ENCODE measurements around the gene USP12.
"Not testable (repeated sequence)": the region's sequence is repeated elsewhere in the genome, so short reads cannot be mapped to it uniquely, and the experiment has no call there.

Gene USP12

DNA sequence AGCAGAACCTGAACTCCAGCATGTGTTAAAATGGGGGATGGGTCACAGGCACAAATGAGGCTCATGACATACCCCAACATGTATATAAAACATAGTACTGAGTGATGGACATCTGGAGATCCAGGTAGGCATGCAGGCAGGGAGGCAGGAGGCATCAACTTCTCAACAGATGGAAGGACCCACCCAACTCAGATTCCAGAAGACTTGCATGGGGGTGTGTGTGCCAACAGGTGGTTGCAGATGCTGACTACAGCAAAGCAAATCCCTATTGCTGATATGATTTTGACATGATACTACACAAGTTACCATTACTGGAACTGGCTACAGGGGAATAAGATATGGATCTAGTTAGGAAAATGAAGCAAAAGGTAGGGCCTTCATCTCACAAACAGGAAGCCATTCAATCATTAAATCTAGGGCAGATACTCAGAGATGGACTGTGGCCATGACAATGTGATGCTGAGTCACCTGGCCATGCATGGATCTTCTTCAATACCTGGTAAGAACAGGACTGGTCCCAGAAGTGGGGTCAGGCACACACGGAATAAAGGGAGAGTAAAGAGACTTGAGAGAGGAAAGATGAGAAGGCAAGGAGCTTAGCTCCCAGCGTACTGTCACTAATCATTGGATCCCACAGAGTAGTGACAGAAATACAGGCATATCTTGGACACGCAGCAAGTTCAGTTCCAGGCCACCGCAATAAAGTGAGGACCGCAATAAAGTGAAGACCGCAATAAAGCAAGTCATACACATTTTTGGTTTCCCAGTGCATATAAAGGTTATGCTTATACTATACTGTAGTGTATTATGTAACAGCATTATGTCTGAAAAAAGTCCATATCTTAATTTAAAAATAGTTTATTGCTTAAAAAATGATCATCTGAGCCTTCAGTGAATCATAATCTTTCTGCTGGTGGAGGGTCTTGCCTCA lies 91.3 kb downstream of the USP12 start:
- no peak for DNase-seq (ENCODE audit: low read depth in 1 of 2, low spot score in 1 of 2)

- DNase-seq (ENCODE audit: low read depth in 1 of 2, low spot score in 1 of 2), result no peak
Observed at GRCh38 chr13:27079421-27079958, 92.1 kb downstream of the USP12 start.

DNA sequence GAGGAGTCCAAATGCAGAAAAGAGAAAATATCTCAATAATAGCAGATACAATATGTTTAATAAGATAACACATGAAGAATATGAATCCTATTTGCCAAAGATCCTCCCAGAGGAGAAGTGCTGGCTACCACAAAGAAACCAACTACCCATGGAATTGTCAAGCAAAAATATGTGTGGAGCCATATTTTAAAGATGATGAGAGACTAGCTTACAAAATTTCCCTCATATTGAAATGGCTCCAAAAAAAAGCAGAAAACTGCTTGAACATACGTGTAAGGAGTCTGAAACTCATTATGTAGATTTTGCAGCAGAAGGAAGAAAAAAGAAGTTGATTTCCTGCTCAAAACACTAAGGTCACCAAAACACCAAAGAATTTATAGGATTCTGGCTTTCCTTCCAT lies 94.2 kb downstream of the USP12 start:
- DNase-seq (ENCODE audit: low read depth in 1 of 2, low spot score in 1 of 2), result no peak

DNA sequence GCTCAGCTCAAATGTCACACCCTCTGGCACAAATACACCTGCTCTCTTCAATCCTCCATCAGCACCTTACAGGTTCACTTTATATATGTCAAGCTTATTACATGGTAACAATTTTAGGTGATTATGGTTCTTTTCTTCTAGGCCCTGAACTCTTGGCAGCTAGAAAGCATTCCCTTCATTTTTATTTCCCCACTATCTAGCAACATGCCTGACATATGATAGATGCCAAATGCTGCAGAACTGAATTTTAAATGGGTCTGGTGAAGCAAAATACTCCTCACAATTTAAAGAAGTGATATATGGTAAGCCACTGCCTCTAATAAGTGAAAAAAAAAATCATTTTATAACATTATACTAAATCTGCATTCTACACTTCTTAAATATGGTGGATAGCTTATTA lies 95.2 kb downstream of the USP12 start:
- DNase-seq (ENCODE audit: low read depth in 1 of 2, low spot score in 1 of 2), result no peak

DNA sequence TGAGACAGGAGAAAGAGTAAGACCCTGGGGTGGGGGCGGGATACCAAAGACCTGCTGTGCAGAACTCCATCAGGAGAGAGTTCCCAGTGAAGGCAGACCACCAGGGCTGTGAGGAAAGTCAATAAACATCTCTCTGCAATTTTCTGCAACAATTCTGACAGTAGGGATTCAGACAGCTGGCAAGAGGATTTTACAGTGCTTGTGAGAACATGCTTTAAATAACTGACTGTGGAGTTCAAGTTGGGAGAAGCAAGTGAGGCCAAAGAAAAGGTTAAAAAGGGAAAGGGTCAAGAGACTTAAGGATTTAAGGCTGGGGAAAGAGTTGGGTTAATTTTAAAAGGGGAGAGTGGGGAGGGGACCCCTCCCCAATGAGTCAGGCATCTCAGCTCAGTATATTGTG lies 98.4 kb downstream of the USP12 start:
- DNase-seq (ENCODE audit: low read depth in 1 of 2, low spot score in 1 of 2), result no peak

- not testable (repeated sequence) for DNase-seq (ENCODE audit: low read depth in 1 of 2, low spot score in 1 of 2)
Observed at GRCh38 chr13:27066123-27066522, 105.5 kb downstream of the USP12 start.

- no peak for DNase-seq (ENCODE audit: low read depth in 1 of 2, low spot score in 1 of 2)
Observed at GRCh38 chr13:27065582-27065981, 106.0 kb downstream of the USP12 start.

DNA sequence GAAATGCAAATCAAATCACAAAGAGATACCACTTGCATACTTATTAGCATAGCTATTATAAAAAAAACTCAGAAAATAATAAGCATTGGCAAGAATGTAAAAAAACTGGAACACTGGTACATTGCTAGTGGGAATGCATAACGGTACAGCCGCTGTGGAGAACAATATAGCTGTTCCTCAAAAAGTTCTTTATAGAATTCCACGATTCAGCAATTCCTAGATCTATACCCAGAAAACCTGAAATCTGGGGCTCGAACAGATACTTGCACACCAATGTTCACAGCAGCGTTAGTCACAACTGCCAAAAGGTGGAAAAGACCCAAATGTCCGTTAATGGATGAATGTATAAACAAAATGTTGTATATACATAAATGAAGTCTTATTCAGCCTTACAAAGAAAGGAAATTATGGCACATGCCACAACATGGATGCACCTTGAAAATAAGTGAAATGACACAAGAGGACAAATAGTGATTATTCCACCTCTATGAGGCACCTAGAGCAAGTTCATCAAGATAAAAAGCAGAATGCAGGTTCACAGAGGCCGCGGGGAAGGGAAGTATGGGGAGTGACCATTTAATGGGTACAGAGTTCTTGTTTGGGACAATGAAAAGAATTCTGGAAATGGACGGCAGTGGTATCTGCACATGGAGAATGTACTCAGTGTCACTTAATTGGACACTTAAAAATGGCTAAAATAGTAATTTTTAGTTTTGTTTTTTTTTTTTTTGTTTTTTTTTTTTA lies 107.2 kb downstream of the USP12 start:
- no peak for DNase-seq (ENCODE audit: low read depth in 1 of 2, low spot score in 1 of 2)

GRCh38 chr13:27057817-27058216 lies 113.8 kb downstream of the USP12 start:
- no peak for DNase-seq (ENCODE audit: low read depth in 1 of 2, low spot score in 1 of 2)

GRCh38 chr13:27055526-27055925 lies 116.1 kb downstream of the USP12 start:
- DNase-seq (ENCODE audit: low read depth in 1 of 2, low spot score in 1 of 2), result no peak

DNA sequence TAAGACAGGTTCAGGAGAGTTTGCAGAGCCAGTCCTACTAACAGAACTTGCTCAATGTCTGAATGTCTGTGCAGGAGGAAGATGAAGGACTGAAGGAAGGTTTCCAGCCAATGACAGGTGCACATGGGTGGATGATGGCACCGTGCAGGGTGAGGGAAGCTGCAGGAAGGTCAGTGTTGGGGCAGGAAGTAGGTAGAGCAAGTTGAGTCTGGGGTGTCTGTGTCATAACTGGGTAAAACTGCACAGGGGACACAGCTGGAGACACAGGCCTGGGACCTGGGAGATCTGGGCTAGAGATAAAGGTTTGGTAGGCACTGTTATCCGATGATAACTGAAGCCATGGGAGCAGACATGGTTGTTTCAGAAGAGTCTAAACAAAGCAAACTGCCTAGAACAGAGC lies 116.9 kb downstream of the USP12 start:
- DNase-seq (ENCODE audit: low read depth in 1 of 2, low spot score in 1 of 2), result no peak

- no peak for DNase-seq (ENCODE audit: low read depth in 1 of 2, low spot score in 1 of 2)
Observed at GRCh38 chr13:27053902-27054595, 117.6 kb downstream of the USP12 start.

DNA sequence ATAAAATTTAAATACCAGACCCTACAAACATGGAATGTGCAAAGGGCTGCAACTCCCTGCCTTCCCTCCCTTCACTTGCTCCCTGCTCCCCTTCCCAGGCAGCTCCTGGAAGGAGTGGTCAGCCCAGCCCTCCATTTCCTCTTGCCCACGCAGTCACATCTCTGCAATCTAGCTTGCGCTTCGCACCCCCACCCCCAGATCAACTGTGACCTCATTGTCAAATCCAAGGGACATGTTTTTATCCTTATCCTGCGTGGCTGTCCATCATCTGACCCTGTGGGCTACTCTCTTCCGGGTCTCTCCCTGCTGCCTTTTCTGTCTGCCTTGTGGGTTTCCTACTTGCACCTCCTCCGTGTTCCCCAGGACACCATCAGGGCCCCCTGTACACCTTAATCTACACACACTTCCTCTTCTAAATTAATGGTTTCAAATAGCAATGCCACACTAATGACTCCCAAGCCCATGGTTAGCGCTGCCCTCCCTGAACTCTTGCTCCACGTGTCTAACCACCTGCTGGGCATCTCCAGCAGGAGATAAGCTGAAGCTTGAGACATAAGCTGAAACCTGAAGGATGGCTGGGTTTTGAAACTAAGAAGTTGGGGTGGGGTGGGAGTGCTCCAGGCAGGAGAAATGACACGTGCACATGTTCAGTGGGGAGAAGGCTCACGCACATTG lies 118.3 kb downstream of the USP12 start:
- no peak for DNase-seq (ENCODE audit: low read depth in 1 of 2, low spot score in 1 of 2)

- no peak for DNase-seq (ENCODE audit: low read depth in 1 of 2, low spot score in 1 of 2)
Observed at GRCh38 chr13:27052551-27053208, 118.9 kb downstream of the USP12 start.

GRCh38 chr13:27047081-27047480 lies 124.5 kb downstream of the USP12 start:
- no peak for DNase-seq (ENCODE audit: low read depth in 1 of 2, low spot score in 1 of 2)

- DNase-seq (ENCODE audit: low read depth in 1 of 2, low spot score in 1 of 2), result no peak
Observed at GRCh38 chr13:27044837-27045570, 126.6 kb downstream of the USP12 start.

DNA sequence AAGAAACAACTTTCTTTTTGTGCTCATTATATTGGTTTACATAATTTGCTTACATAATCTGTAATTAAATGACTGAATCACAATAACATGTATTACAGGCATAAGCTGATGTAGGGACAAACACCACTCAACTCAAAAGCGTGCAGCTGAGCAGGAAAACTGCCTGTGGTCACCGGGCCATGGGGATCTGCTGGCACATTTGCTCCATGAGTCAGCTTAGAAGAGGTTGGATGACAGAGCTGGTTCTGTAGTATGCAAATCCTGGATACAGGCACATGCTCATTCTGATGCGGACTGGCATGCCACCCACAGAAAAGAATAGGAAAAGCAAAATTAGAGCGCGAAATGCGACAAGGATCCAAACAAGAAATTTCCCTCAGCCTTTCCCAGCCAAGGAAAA lies 128.6 kb downstream of the USP12 start:
- DNase-seq (ENCODE audit: low read depth in 1 of 2, low spot score in 1 of 2), result no peak

DNA sequence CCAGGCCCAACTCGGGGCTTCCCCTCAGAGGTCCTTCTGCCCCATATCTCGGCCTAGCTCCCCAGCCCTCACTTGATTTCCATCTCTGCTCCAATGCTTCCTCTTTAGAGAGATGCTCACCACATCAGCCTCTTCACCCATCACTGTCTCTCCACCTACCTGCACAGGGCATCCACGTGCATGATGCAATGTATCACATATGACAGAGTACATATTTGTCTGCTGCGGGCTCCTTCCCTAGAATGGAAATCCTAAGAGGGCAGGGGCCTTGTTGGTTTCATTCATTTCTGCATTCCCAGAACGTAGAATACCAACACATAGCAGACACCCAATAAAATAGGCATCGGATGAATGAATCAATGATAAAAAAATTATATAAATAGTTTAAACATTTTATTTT lies 130.3 kb downstream of the USP12 start:
- DNase-seq (ENCODE audit: low read depth in 1 of 2, low spot score in 1 of 2), result no peak

- DNase-seq (ENCODE audit: low read depth in 1 of 2, low spot score in 1 of 2), result no peak
Observed at GRCh38 chr13:27040826-27041108, 130.8 kb downstream of the USP12 start.

GRCh38 chr13:27039171-27039701 lies 132.4 kb downstream of the USP12 start:
- no peak for DNase-seq (ENCODE audit: low read depth in 1 of 2, low spot score in 1 of 2)

All from activated CD4-positive, alpha-beta T cell treated with anti-CD3 and anti-CD28 coated beads, Interleukin-2, amount 50 U/mL, for 24 hours (primary cell).